Muscle of leg (tissue), 11 donors: ENCODE data around the gene PEMT. TPM values are rescaled to one million over a fixed set of nuclear protein-coding genes. Genes with fewer than 3 reads are reported as not detected.
"Not testable (repeated sequence)": the region's sequence is repeated elsewhere in the genome, so short reads cannot be mapped to it uniquely, and the experiment has no call there.

Source experiments
- DNase-seq: peaks from one replicate; pipeline ENCODE4 v3.0.0; 2013
- H3K27ac ChIP-seq: one replicate; pipeline ENCODE4 v1.5.1; 2013; ENCODE audit warnings: mild to moderate bottlenecking, low read length, control low read depth
- H3K27me3 ChIP-seq: one replicate; pipeline ENCODE4 v1.6.1; 2013; ENCODE audit warnings: low read length; ENCODE audit not compliant: control insufficient read depth, insufficient read depth
- H3K36me3 ChIP-seq: one replicate; pipeline ENCODE4 v1.6.1; 2013; ENCODE audit warnings: low read length; ENCODE audit not compliant: control insufficient read depth, insufficient read depth
- H3K4me1 ChIP-seq: one replicate; pipeline ENCODE4 v1.6.1; 2013; ENCODE audit warnings: low read length; ENCODE audit not compliant: control insufficient read depth, insufficient read depth
- H3K4me3 ChIP-seq: one replicate; pipeline ENCODE4 v1.5.1; 2013; ENCODE audit warnings: low read length, control low read depth
- H3K9me3 ChIP-seq: replicated peaks from 2 replicates; pipeline ENCODE4 v1.6.1; 2013; ENCODE audit warnings: low read depth, low read length; ENCODE audit not compliant: control insufficient read depth
- WGBS: methylation state at CpG from one replicate; pipeline ENCODE4 v1.1.5; 2013; ENCODE audit warnings: missing lambda C conversion rate; ENCODE audit not compliant: insufficient coverage; 5-methylcytosine and 5-hydroxymethylcytosine counted together
- polyA plus RNA-seq, 8 donors: library from polyadenylated mRNA; unstranded; fragments of 120-200 nt; gene quantifications; one replicate each; pipeline versions ENCODE4 v1.2.1 to v1.2.3, GENCODE V29; 2013; ENCODE audit warnings: inconsistent platforms in 1 of 8, low replicate concordance in 1 of 8; ENCODE audit not compliant: insufficient read length in 8 of 8, insufficient read depth in 1 of 8
- total RNA-seq: library from RNA; stranded (reverse); fragments of 120-200 nt; gene quantifications from one replicate; pipeline ENCODE4 v1.2.4, GENCODE V29; 2013

The PEMT gene
- total and polyA plus RNA-seq, 9 donors, result 20.0 to 28.6 (median 24.5) TPM

DNA sequence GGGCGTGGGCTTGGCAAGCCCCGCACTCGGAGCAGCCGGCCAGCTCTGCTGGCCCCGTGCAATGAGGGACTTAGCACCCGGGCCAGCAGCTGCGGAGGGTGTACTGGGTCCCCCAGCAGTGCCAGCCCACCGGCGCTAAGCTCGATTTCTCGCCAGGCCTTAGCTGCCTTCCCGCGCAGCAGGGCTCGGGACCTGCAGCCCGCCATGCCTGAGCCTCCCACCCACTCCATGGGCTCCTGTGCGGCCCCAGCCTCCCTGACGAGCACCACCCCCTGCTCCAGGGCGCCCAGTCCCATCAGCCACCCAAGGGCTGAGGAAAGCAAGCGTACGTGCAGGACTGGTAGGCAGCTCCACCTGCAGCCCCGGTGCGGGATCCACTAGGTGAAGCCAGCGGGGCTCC is 105.1 kb downstream of the PEMT start:
- not testable (repeated sequence) for H3K9me3 ChIP-seq, DNase-seq, H3K27ac ChIP-seq, H3K27me3 ChIP-seq, H3K4me3 ChIP-seq
- 98% methylated on average over 21 of the region's 23 CpGs for WGBS
- Histone ChIP-seq H3K4me1 (peaks cover 16% of the 10 kb centered on the region), H3K36me3 (peaks cover 22% of the 10 kb centered on the region)

DNA sequence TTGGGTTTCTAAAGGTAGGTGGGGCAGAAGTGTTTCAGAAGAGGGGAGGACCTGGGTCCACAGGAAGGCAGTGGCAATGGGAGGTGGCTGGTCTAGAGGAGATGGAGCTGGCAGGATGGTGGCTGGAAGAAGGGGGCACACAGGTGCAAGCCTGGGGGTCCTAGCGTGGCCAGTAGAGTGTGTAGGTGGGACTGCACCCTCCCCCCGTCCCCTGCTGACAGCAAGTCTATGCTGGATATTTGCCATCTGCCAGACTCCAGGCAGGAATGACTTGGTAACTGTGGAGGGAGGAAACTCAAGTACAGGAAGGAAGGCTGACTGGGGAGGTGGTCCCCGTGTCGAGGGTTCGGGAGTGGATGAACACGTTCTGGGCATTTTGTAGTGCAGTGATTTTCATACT is 106.1 kb downstream of the PEMT start:
- no peak overlapping the region for H3K4me3 ChIP-seq
- 83% methylated on average over 2 of the region's 6 CpGs for WGBS
- no peak for DNase-seq
- no peaks in the 10 kb centered on the region for H3K27me3 ChIP-seq
- peaks cover 8% of the 10 kb centered on the region for H3K4me1 ChIP-seq
- no peaks in the 10 kb centered on the region for H3K9me3 ChIP-seq
- peaks cover 17% of the 10 kb centered on the region for H3K36me3 ChIP-seq
- no peak overlapping the region for H3K27ac ChIP-seq

DNA sequence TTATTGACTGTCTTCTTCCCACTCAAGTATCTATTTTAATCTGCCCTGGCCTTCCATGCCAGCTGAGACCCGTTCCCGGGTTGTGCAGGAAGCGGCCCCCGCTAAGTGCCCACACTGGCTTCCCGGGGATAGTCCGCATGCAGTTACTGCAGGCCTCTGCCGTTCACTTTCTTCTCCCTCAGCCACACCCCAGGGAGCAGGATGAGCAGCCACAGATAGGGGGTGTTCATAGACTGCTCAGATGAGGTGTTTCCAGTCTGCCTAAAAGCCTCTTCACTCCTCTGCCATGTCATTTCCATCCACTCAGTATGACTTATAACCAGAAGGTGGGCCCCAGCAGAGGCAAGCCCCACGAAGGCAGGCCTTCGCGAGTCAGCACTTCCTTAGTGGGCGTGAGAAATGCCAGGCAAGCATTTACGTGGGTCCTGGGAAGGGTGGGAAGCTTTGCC is 107.0 kb downstream of the PEMT start:
- H3K27me3 ChIP-seq, result no peaks in the 10 kb centered on the region
- H3K4me1 ChIP-seq, result peaks cover 7% of the 10 kb centered on the region
- no peak for DNase-seq
- WGBS, result 70% methylated on average over 11 of the region's 12 CpGs
- no peak overlapping the region for H3K4me3 ChIP-seq
- H3K27ac ChIP-seq, result no peak overlapping the region
- peaks cover 23% of the 10 kb centered on the region for H3K36me3 ChIP-seq
- H3K9me3 ChIP-seq, result no peaks in the 10 kb centered on the region

DNA sequence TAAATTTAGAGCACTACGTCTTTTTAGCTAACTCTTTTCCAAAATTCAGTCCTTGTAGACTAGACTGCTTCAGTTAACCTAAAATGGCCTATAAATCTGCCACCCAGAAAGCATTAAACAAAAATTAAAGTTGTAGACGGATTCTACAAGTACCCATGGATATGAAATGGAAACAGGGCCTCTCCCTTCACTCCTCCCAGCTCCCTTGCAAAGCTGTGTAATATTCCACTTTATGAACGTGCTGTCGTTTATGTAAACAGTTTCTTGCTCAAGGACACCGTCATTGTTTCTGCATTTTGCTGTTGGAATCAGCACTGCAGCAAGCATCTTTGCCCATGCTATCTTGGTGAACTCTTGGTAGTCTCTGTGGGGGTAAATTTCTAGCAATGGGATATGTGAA is 109.6 kb downstream of the PEMT start:
- no peak for DNase-seq
- peaks cover 15% of the 10 kb centered on the region for H3K4me1 ChIP-seq
- no peak overlapping the region for H3K27ac ChIP-seq
- H3K36me3 ChIP-seq, result peaks cover 23% of the 10 kb centered on the region
- no peaks in the 10 kb centered on the region for H3K9me3 ChIP-seq
- no peak overlapping the region for H3K4me3 ChIP-seq
- 63% methylated on average over 2 of the region's 5 CpGs for WGBS
- no peaks in the 10 kb centered on the region for H3K27me3 ChIP-seq

DNA sequence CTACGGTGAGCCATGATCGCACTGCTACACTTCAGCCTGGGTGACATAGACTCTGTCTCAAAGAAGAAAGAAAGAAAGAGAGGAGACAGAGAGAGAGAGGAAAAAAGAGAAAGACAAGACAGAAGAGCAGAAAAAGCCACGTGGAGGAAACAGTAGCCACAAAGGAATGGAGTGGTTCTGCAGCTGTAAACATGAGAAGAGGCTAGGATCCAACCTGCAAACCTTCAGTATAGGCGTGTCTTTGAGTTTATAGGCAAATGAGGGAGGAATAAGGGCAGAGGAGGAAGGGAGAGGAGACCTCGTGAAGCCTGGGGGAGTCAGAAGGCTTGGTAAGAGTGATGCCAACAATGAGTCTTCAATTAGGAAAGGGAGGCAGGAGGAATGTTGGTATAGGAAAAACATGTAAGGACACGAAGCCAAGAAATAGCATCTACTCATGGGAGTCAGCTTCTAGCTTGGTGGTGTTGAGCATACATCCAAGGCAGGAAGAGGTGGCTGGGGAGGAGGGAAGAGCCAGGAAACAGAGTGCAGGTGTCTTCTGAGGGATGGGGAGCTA is 110.8 kb downstream of the PEMT start:
- Histone ChIP-seq H3K4me1 (peaks cover 15% of the 10 kb centered on the region), H3K4me3 (no peak overlapping the region), H3K27ac (no peak overlapping the region), H3K9me3 (no peaks in the 10 kb centered on the region), H3K36me3 (peaks cover 19% of the 10 kb centered on the region), H3K27me3 (no peaks in the 10 kb centered on the region)
- 80% methylated on average over 5 of the region's 6 CpGs for WGBS
- DNase-seq, result no peak

DNA sequence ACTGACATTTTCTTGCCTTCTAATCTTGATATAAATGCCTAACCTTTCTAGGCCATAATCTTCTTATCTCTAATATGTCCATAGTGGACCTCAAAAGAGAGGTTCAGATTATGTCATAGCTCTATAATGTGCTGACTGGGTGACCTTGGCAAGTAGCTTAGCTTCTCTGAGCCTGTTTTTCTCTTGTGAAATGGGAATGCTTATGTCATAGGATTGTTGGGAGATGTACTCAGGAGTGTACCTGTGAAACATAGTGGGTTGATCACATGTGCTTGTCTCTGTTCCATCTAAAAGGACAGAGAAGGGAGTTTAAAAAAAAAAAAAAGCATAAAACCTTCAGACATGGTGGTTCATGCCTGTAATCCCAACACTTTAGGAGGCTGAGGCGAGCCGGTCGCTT is 112.3 kb downstream of the PEMT start:
- Histone ChIP-seq H3K36me3 (peaks cover 16% of the 10 kb centered on the region), H3K4me3 (no peak overlapping the region), H3K27ac (no peak overlapping the region), H3K9me3 (no peaks in the 10 kb centered on the region), H3K27me3 (no peaks in the 10 kb centered on the region), H3K4me1 (peaks cover 14% of the 10 kb centered on the region)
- no peak for DNase-seq
- no CpG with 5 or more reads among the region's 3 CpGs for WGBS

DNA sequence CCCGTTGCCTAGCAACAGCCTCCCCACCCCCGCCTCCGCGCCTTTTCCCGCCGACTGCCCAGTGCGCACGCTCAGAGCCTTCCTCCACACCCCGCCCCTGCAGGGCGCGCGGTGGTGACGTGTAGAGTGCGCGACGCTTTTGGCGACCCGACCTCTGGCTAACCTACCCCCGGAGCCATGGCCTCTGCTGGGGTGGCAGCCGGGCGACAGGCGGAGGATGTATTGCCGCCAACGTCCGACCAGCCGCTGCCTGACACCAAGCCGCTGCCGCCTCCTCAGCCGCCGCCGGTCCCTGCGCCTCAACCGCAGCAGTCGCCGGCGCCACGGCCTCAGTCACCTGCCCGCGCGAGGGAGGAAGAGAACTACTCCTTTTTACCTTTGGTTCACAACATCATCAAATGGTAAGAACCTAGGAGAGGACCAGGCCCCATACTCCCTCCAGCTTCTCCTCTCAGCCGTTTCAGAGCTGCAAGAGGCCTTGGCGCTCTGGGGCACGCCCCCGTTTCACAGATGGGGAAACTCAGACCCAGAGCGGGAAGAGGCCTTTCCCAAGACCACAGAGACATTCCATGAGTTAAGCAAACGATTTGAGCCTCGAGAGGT is 114.5 kb downstream of the PEMT start, which contains the start of gene MED9:
Gene MED9, plus strand, starts transcription at position 136 of the 603 bp plus-strand sequence. Its CDS starts 42 bp downstream, at position 178.
- peak within 1 kb of the TSS; percentile 97 for H3K4me3 ChIP-seq
- DNase-seq, result peak; percentile 96
- 0% methylated on average over 35 of the region's 47 CpGs for WGBS
- H3K4me1 ChIP-seq, result peaks cover 11% of the 10 kb centered on the region
- H3K9me3 ChIP-seq, result no peaks in the 10 kb centered on the region
- peaks cover 2% of the 10 kb centered on the region for H3K27me3 ChIP-seq
- H3K27ac ChIP-seq, result peak within 1 kb of the TSS; percentile 90
- peaks cover 12% of the 10 kb centered on the region for H3K36me3 ChIP-seq

DNA sequence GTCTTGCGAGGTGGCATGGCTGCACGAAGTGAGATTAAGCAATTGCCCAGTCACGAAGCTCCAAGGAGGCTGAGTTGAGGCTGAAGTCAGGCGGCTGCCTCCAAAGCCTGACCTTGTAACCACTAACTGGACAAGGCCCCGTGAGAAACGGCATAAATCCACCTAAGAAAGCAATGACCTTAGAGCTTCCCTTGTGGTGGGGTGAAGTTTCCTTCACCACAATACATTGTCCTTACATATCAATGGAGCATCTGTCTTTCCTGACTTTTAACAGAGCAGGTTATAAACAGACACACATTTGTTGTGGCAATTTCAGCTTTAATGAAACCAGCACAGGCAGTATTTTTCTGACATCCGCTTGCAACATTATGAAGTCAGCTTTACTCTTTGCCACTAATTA is 117.2 kb downstream of the PEMT start:
- no peak overlapping the region for H3K27ac ChIP-seq
- peaks cover 2% of the 10 kb centered on the region for H3K36me3 ChIP-seq
- H3K9me3 ChIP-seq, result no peaks in the 10 kb centered on the region
- no peak for DNase-seq
- WGBS, result 51% methylated on average over 3 of the region's 7 CpGs
- peaks cover 11% of the 10 kb centered on the region for H3K27me3 ChIP-seq
- H3K4me3 ChIP-seq, result no peak overlapping the region
- H3K4me1 ChIP-seq, result peaks cover 11% of the 10 kb centered on the region

DNA sequence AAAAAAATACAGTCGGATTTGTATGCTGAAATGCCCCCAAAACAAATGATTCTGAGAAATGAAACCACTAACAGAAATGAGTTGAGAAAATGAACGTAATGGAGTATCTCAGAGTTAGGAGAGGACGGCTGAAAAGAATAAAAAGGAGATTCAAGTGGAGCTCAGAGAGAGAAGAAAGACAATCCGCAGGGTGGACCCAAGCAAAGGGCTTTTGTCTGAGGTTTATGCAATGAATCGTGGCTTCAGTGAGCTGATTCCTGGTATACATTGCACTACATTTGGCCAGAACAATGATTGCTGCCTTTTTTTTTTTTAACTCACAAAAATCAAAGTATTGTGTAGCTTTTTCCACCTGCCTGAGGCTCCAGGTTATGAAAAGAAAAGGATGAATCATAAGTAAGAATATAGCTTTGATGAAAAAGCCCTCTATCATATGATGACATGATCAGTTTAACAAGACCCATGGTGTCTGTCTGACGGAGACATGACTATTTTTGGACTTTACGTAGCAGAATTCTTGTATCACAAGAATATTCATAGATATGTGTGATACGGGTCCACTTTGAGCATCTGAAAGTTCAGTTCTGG is 119.1 kb downstream of the PEMT start:
- 65% methylated on average over 3 of the region's 8 CpGs for WGBS
- no peak overlapping the region for H3K27ac ChIP-seq
- H3K4me3 ChIP-seq, result no peak overlapping the region
- no peak for DNase-seq
- peaks cover 11% of the 10 kb centered on the region for H3K27me3 ChIP-seq
- H3K9me3 ChIP-seq, result no peaks in the 10 kb centered on the region
- H3K36me3 ChIP-seq, result no peaks in the 10 kb centered on the region
- H3K4me1 ChIP-seq, result peaks cover 11% of the 10 kb centered on the region

DNA sequence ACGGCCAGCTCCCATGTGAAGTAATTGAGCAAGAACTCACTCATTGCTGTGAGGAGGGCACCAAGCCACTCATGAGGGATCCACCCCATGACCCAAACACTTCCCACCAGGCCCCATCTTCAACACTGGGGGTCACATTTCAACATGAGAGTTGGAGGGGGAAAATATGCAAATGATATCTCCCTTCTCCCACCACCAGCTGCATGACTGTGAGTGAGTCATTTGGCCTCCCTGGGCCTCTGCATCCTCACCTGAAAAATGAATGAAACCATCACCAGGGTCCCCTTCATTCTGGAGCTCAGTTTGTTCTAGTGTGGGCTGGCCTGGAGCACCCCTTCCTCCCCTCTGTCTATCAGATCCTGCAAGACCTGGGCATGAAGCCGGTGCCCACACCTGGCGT is 121.5 kb downstream of the PEMT start:
- Histone ChIP-seq H3K9me3 (no peaks in the 10 kb centered on the region), H3K36me3 (no peaks in the 10 kb centered on the region), H3K27me3 (peaks cover 11% of the 10 kb centered on the region), H3K4me1 (peaks cover 16% of the 10 kb centered on the region), H3K27ac (no peak overlapping the region), H3K4me3 (no peak overlapping the region)
- WGBS, result no CpG with 5 or more reads among the region's 3 CpGs
- DNase-seq, result no peak
